Fibroblast of skin of abdomen (primary cell): ENCODE data around the gene STXBP5L.
"Not testable (repeated sequence)": the region's sequence is repeated elsewhere in the genome, so short reads cannot be mapped to it uniquely, and the experiment has no call there.

ENCODE experiments used
- DNase-seq: peaks from one replicate; pipeline ENCODE4 v3.0.0-alpha.2; 2013

STXBP5L gene

GRCh38 chr3:121063628-121064027 is 155.6 kb downstream of the STXBP5L start:
- DNase-seq, result no peak

GRCh38 chr3:121064121-121064520 is 156.1 kb downstream of the STXBP5L start:
- no peak for DNase-seq

GRCh38 chr3:121072133-121072532 is 164.1 kb downstream of the STXBP5L start:
- no peak for DNase-seq

- DNase-seq, result no peak
These were observed 165.0 kb downstream of the STXBP5L start for GRCh38 chr3:121073011-121073410.

- no peak for DNase-seq
These were observed 167.2 kb downstream of the STXBP5L start for GRCh38 chr3:121075191-121075590.

GRCh38 chr3:121078378-121079101 is 170.5 kb downstream of the STXBP5L start:
- not testable (repeated sequence) for DNase-seq

- DNase-seq, result no peak
These were observed 188.9 kb downstream of the STXBP5L start for GRCh38 chr3:121096953-121097352.

GRCh38 chr3:121111086-121111485 is 203.1 kb downstream of the STXBP5L start:
- DNase-seq, result not testable (repeated sequence)

GRCh38 chr3:121111914-121112612 is 204.1 kb downstream of the STXBP5L start:
- DNase-seq, result no peak

GRCh38 chr3:121126033-121126706 is 218.2 kb downstream of the STXBP5L start:
- DNase-seq, result no peak

- DNase-seq, result no peak
These were observed 218.7 kb downstream of the STXBP5L start for GRCh38 chr3:121126707-121127035.

- no peak for DNase-seq
These were observed 244.6 kb downstream of the STXBP5L start for GRCh38 chr3:121152573-121152972.

- no peak for DNase-seq
These were observed 245.8 kb downstream of the STXBP5L start for GRCh38 chr3:121153851-121154250.

GRCh38 chr3:121155028-121155427 is 247.0 kb downstream of the STXBP5L start:
- peak; percentile 3 for DNase-seq

- DNase-seq, result no peak
These were observed 257.4 kb downstream of the STXBP5L start for GRCh38 chr3:121165397-121165837.

- no peak for DNase-seq
These were observed 259.6 kb downstream of the STXBP5L start for GRCh38 chr3:121167374-121168139.

- DNase-seq, result no peak
These were observed 267.1 kb downstream of the STXBP5L start for GRCh38 chr3:121175083-121175482.

GRCh38 chr3:121190626-121191025 is 282.6 kb downstream of the STXBP5L start:
- not testable (repeated sequence) for DNase-seq

GRCh38 chr3:121202573-121202972 is 294.6 kb downstream of the STXBP5L start:
- DNase-seq, result no peak

- DNase-seq, result no peak
These were observed 315.1 kb downstream of the STXBP5L start for GRCh38 chr3:121223116-121223515.

GRCh38 chr3:121228971-121229370 is 321.0 kb downstream of the STXBP5L start:
- no peak for DNase-seq

- DNase-seq, result not testable (repeated sequence)
These were observed 322.2 kb downstream of the STXBP5L start for GRCh38 chr3:121230194-121230593.

- DNase-seq, result no peak
These were observed 323.9 kb downstream of the STXBP5L start for GRCh38 chr3:121231872-121232271.
